CD4-positive, CD25-positive, alpha-beta regulatory T cell (primary cell): ENCODE results near the gene CREBL2. TPM values are rescaled to one million over a fixed set of nuclear protein-coding genes. Genes with fewer than 3 reads are reported as not detected.
"Not testable (repeated sequence)": the region's sequence is repeated elsewhere in the genome, so short reads cannot be mapped to it uniquely, and the experiment has no call there.

ENCODE experiments used
- ATAC-seq, 2 donors: fragments of 150-1000 bp; cut with Tn5 transposase; one replicate each; pipeline ENCODE4 v1.10.0; 2021; ENCODE audit warnings: low read depth in 2 of 2, moderate number of reproducible peaks in 2 of 2, moderate library complexity in 1 of 2
- DNase-seq, 3 donors: peaks; one replicate each; pipeline versions ENCODE4 v3.0.0 to v3.0.0-alpha.2; 2012 to 2022; ENCODE audit warnings: mixed read lengths in 1 of 3
- H3K27ac ChIP-seq: one replicate; pipeline ENCODE4 v1.7.0; 2013; ENCODE audit warnings: mild to moderate bottlenecking, low read length; ENCODE audit not compliant: insufficient read depth, poor library complexity, severe bottlenecking
- H3K27me3 ChIP-seq: one replicate; pipeline ENCODE4 v1.7.0; 2013; ENCODE audit warnings: low read length; ENCODE audit not compliant: control insufficient read depth, insufficient read depth
- H3K36me3 ChIP-seq: one replicate; pipeline ENCODE4 v1.7.0; 2013; ENCODE audit warnings: mild to moderate bottlenecking, low read length, moderate library complexity; ENCODE audit not compliant: control insufficient read depth, insufficient read depth
- H3K4me1 ChIP-seq: 2 replicates; pipeline ENCODE4 v1.7.0; 2013; ENCODE audit warnings: mild to moderate bottlenecking, low read length; ENCODE audit not compliant: insufficient read depth, control insufficient read depth, poor library complexity, severe bottlenecking
- H3K4me3 ChIP-seq: one replicate; pipeline ENCODE4 v1.7.0; 2013; ENCODE audit warnings: low read depth, mild to moderate bottlenecking, low read length, moderate library complexity
- H3K9me3 ChIP-seq, 2 experiments: 1 replicate in 1 of 2; 2 replicates in 1 of 2; pipeline ENCODE4 v1.7.0; 2013; ENCODE audit warnings: low read length in 2 of 2, mild to moderate bottlenecking in 1 of 2, moderate library complexity in 1 of 2; ENCODE audit not compliant: control insufficient read depth in 2 of 2
- H3K27ac Mint-ChIP-seq, 3 donors: one replicate each; pipeline ENCODE4 v1.8.0; 2020 to 2022; ENCODE audit warnings: mild to moderate bottlenecking in 3 of 3, mixed read lengths in 3 of 3, moderate library complexity in 2 of 3
- H3K27me3 Mint-ChIP-seq: one replicate; pipeline ENCODE4 v1.8.0; 2022; ENCODE audit warnings: mild to moderate bottlenecking, mixed read lengths
- H3K36me3 Mint-ChIP-seq: one replicate; pipeline ENCODE4 v1.8.0; 2020; ENCODE audit warnings: mixed read lengths
- H3K4me1 Mint-ChIP-seq, 4 donors: one replicate each; pipeline ENCODE4 v1.8.0; 2020 to 2022; ENCODE audit warnings: mixed read lengths in 4 of 4, mild to moderate bottlenecking in 1 of 4
- H3K4me3 Mint-ChIP-seq, 4 donors: one replicate each; pipeline ENCODE4 v1.8.0; 2020 to 2022; ENCODE audit warnings: mild to moderate bottlenecking in 4 of 4, mixed read lengths in 4 of 4, moderate library complexity in 3 of 4
- H3K9me3 Mint-ChIP-seq, 7 donors: one replicate each; pipeline ENCODE4 v1.8.0; 2020 to 2022; ENCODE audit warnings: mixed read lengths in 7 of 7, mild to moderate bottlenecking in 3 of 7, moderate library complexity in 2 of 7
- polyA plus RNA-seq, 4 donors: library from polyadenylated mRNA; unstranded; fragments of 300-500 nt; fragmentation: Illumina TruSeq; gene quantifications; one replicate each; pipeline ENCODE4 v1.2.3, GENCODE V29; 2021
- total RNA-seq: library from RNA; stranded (reverse); gene quantifications from one replicate; pipeline ENCODE4 v1.2.3, GENCODE V29; 2022

The CREBL2 gene
- total and polyA plus RNA-seq, 5 donors from 2014 or later, result 27.5 to 73.4 (median 66.2) TPM

- H3K4me3 Mint-ChIP-seq, H3K27ac ChIP-seq, H3K27me3 Mint-ChIP-seq, H3K4me1 ChIP-seq, H3K36me3 ChIP-seq, DNase-seq, H3K27me3 ChIP-seq, ATAC-seq, H3K4me3 ChIP-seq: not testable (repeated sequence)
- Mint-ChIP-seq H3K36me3 (peaks cover 11% of the 10 kb centered on the region), H3K27ac (peak overlapping the region in 1 of 3 donors; percentile 48), H3K4me1 (peaks cover 5 to 20% (median 10%) of the 10 kb centered on the region in 4 donors), H3K9me3 (peaks cover 0 to 29% (median 13%) of the 10 kb centered on the region in 7 donors)
- peaks cover 25 to 31% of the 10 kb centered on the region in 2 experiments for H3K9me3 ChIP-seq
These were observed 41.0 kb downstream of the CREBL2 start for GRCh38 chr12:12652704-12653103.

GRCh38 chr12:12653922-12654321, 42.2 kb downstream of the CREBL2 start:
- no peak overlapping the region for H3K4me3 Mint-ChIP-seq
- Histone ChIP-seq H3K36me3 (no peaks in the 10 kb centered on the region), H3K27ac (no peak overlapping the region), H3K27me3 (no peaks in the 10 kb centered on the region), H3K9me3 (peaks cover 15 to 19% of the 10 kb centered on the region in 2 experiments), H3K4me3 (no peak overlapping the region), H3K4me1 (peaks cover 8% of the 10 kb centered on the region)
- no peak overlapping the region for H3K27ac Mint-ChIP-seq
- H3K9me3 Mint-ChIP-seq, result peaks cover 0 to 23% (median 7%) of the 10 kb centered on the region in 7 donors
- peaks cover 5% of the 10 kb centered on the region for H3K36me3 Mint-ChIP-seq
- DNase-seq (no peak), ATAC-seq (no peak)
- H3K27me3 Mint-ChIP-seq, result no peaks in the 10 kb centered on the region
- peaks cover 5 to 20% (median 10%) of the 10 kb centered on the region in 4 donors for H3K4me1 Mint-ChIP-seq

GRCh38 chr12:12654691-12655460, 43.2 kb downstream of the CREBL2 start:
- Mint-ChIP-seq H3K4me3 (no peak overlapping the region), H3K36me3 (no peaks in the 10 kb centered on the region), H3K4me1 (peaks cover 5 to 20% (median 10%) of the 10 kb centered on the region in 4 donors), H3K9me3 (peaks cover 0 to 15% (median 6%) of the 10 kb centered on the region in 7 donors), H3K27ac (peak overlapping the region in 1 of 3 donors; percentile 88), H3K27me3 (no peaks in the 10 kb centered on the region)
- DNase-seq (no peak), ATAC-seq (no peak)
- Histone ChIP-seq H3K27ac (no peak overlapping the region), H3K9me3 (peaks cover 6 to 9% of the 10 kb centered on the region in 2 experiments), H3K36me3 (no peaks in the 10 kb centered on the region), H3K27me3 (no peaks in the 10 kb centered on the region), H3K4me3 (no peak overlapping the region), H3K4me1 (peaks cover 8% of the 10 kb centered on the region)

GRCh38 chr12:12660201-12660600, 48.5 kb downstream of the CREBL2 start:
- no peaks in the 10 kb centered on the region for H3K27me3 ChIP-seq
- peaks cover 5% of the 10 kb centered on the region for H3K36me3 ChIP-seq
- H3K9me3 Mint-ChIP-seq, result no peaks in the 10 kb centered on the region
- no peak overlapping the region for H3K27ac ChIP-seq
- no peak overlapping the region for H3K4me3 ChIP-seq
- peaks cover 5 to 9% (median 8%) of the 10 kb centered on the region in 4 donors for H3K4me1 Mint-ChIP-seq
- ATAC-seq (no peak), DNase-seq (no peak)
- no peaks in the 10 kb centered on the region for H3K9me3 ChIP-seq
- H3K4me3 Mint-ChIP-seq, result no peak overlapping the region
- peaks cover 8% of the 10 kb centered on the region for H3K4me1 ChIP-seq
- peak overlapping the region in 1 of 3 donors; percentile 48 for H3K27ac Mint-ChIP-seq
- H3K36me3 Mint-ChIP-seq, result peaks cover 10% of the 10 kb centered on the region
- H3K27me3 Mint-ChIP-seq, result no peaks in the 10 kb centered on the region

- Histone ChIP-seq H3K4me1 (no peaks in the 10 kb centered on the region), H3K27me3 (no peaks in the 10 kb centered on the region), H3K4me3 (no peak overlapping the region), H3K27ac (no peak overlapping the region), H3K9me3 (no peaks in the 10 kb centered on the region), H3K36me3 (peaks cover 5% of the 10 kb centered on the region)
- no peaks in the 10 kb centered on the region for H3K27me3 Mint-ChIP-seq
- DNase-seq (no peak), ATAC-seq (no peak)
- peaks cover 10% of the 10 kb centered on the region for H3K36me3 Mint-ChIP-seq
- no peak overlapping the region for H3K4me3 Mint-ChIP-seq
- no peak overlapping the region for H3K27ac Mint-ChIP-seq
- no peaks in the 10 kb centered on the region for H3K4me1 Mint-ChIP-seq
- H3K9me3 Mint-ChIP-seq, result no peaks in the 10 kb centered on the region
These were observed 49.6 kb downstream of the CREBL2 start for GRCh38 chr12:12661086-12661856.

GRCh38 chr12:12663644-12664294, 52.1 kb downstream of the CREBL2 start:
- Histone ChIP-seq H3K27ac (no peak overlapping the region), H3K9me3 (no peaks in the 10 kb centered on the region), H3K4me3 (no peak overlapping the region), H3K4me1 (no peaks in the 10 kb centered on the region), H3K36me3 (peaks cover 5% of the 10 kb centered on the region), H3K27me3 (no peaks in the 10 kb centered on the region)
- no peak overlapping the region for H3K4me3 Mint-ChIP-seq
- H3K4me1 Mint-ChIP-seq, result no peaks in the 10 kb centered on the region
- DNase-seq, result no peak
- no peaks in the 10 kb centered on the region for H3K9me3 Mint-ChIP-seq
- no peak overlapping the region for H3K27ac Mint-ChIP-seq
- peaks cover 10% of the 10 kb centered on the region for H3K36me3 Mint-ChIP-seq
- no peaks in the 10 kb centered on the region for H3K27me3 Mint-ChIP-seq
- ATAC-seq, result no peak

GRCh38 chr12:12665194-12665593, 53.5 kb downstream of the CREBL2 start:
- Mint-ChIP-seq H3K4me1 (peaks cover 0 to 4% (median 1%) of the 10 kb centered on the region in 4 donors), H3K27ac (peak overlapping the region in 1 of 3 donors; percentile 38), H3K4me3 (no peak overlapping the region), H3K9me3 (no peaks in the 10 kb centered on the region), H3K36me3 (peaks cover 10% of the 10 kb centered on the region), H3K27me3 (no peaks in the 10 kb centered on the region)
- ATAC-seq, result no peak
- DNase-seq, result no peak
- Histone ChIP-seq H3K9me3 (no peaks in the 10 kb centered on the region), H3K36me3 (peaks cover 5% of the 10 kb centered on the region), H3K27ac (no peak overlapping the region), H3K4me1 (no peaks in the 10 kb centered on the region), H3K4me3 (no peak overlapping the region), H3K27me3 (no peaks in the 10 kb centered on the region)
